ENCODE measurements around the gene MIPOL1. TPM values are rescaled to one million over a fixed set of nuclear protein-coding genes. Genes with fewer than 3 reads are reported as not detected.

Gene MIPOL1
- total and polyA plus RNA-seq, 9 of the 15 experiments (the other 6 are each of a cell fraction or from before 2014, with no cell fraction given) = 6.7 to 21.9 (median 12.4) TPM

GRCh38 chr14:37569729-37570128 lies 372.0 kb downstream of the MIPOL1 start:
- POLR2A ChIA-PET = no interaction called here
- no peaks in the 10 kb centered on the region for H3K36me3 ChIP-seq (ENCODE audit: control insufficient read depth, insufficient read depth, low read length)
- no peak for ATAC-seq
- BruUV-seq (replicated peaks) = no TSS peak
- intact Hi-C loops (cut with micrococcal nuclease) (no loop called here), in situ Hi-C loops (cut with MboI) (no loop called here)
- 3% methylated on average over 3 of the region's 7 CpGs for WGBS (ENCODE audit: insufficient coverage, low coverage, missing lambda C conversion rate)
- FAIRE-seq = no peak
- no peak overlapping the region for H3K4me2 ChIP-seq (ENCODE audit: insufficient read depth, low read length)
- H3K27me3 ChIP-seq (ENCODE audit: control insufficient read depth in 2 of 2, insufficient read depth in 2 of 2, low read length in 2 of 2) = no peaks in the 10 kb centered on the region
- no peaks in the 10 kb centered on the region for H3K9me3 ChIP-seq (replicated peaks; ENCODE audit: control insufficient read depth, insufficient read depth, low read depth, low read length)
- no peak for DNase-seq (ENCODE audit: extremely low read depth in 1 of 4, low spot score in 3 of 4)
- no peaks in the 10 kb centered on the region for H3K9me1 ChIP-seq (ENCODE audit: control insufficient read depth, insufficient read depth, low read length)
- no peak overlapping the region for H3K9ac ChIP-seq (ENCODE audit: insufficient read depth in 1 of 2, low read depth in 2 of 2, low read length in 2 of 2)
- H3K4me3 ChIP-seq = no peak overlapping the region
- H2AFZ ChIP-seq (ENCODE audit: low read depth, low read length) = no peak overlapping the region
- no peaks in the 10 kb centered on the region for H3K4me1 ChIP-seq (replicated peaks in 1 of 2; ENCODE audit: control insufficient read depth in 2 of 2, insufficient read depth in 2 of 2, low read length in 2 of 2)
- no peaks in the 10 kb centered on the region for H4K20me1 ChIP-seq (replicated peaks; ENCODE audit: control insufficient read depth, insufficient read depth, low read length)
- H3K79me2 ChIP-seq (ENCODE audit: control insufficient read depth, insufficient read depth, low read length) = no peaks in the 10 kb centered on the region
- CTCF ChIA-PET (ENCODE audit: low intra/inter-chr PET ratio) = interaction anchor here (0.6 kb wide), 1 partner anchor 323 kb away, joined by 11 read pairs; no protein-coding TSS in a partner anchor
- no peak for TF ChIP-seq BCL6 (CRISPR knock-in tag; IDR thresholded peaks at IDR 0.05)
- no peak for TF ChIP-seq ZNF639 (CRISPR knock-in tag; conservative IDR thresholded peaks at IDR 0.05 in 1 of 2, IDR thresholded peaks at IDR 0.05 in 1 of 2)
- no peak for TF ChIP-seq SMAD4 (CRISPR knock-in tag; conservative IDR thresholded peaks at IDR 0.05)
- TF ChIP-seq ZNF75A (CRISPR knock-in tag; IDR thresholded peaks at IDR 0.05) = no peak
- no peak for TF ChIP-seq WHSC1 (IDR thresholded peaks at IDR 0.05; ENCODE audit: low read length)
- TF ChIP-seq ETS2 (tag; IDR thresholded peaks at IDR 0.05; ENCODE audit: borderline replicate concordance, poor library complexity, severe bottlenecking) = no peak
- no peak for TF ChIP-seq FIP1L1 (IDR thresholded peaks at IDR 0.05; ENCODE audit: low read depth, low read length, poor library complexity, severe bottlenecking)
- no peak for TF ChIP-seq COPS2 (conservative IDR thresholded peaks at IDR 0.05)
- TF ChIP-seq POU5F1 (IDR thresholded peaks at IDR 0.05; ENCODE audit: borderline replicate concordance, low read depth, low read length, partially characterized antibody) = no peak
- no peak overlapping the region for H3K27ac ChIP-seq (ENCODE audit: extremely low read depth, low read depth, low read length)

Measured in K562 (cell line).